NOMO-1 (cell line): Measurements from ENCODE around the gene TUBA1A.
"Not testable (repeated sequence)": the region's sequence is repeated elsewhere in the genome, so short reads cannot be mapped to it uniquely, and the experiment has no call there.

Experiments
- DNase-seq, 2 experiments: peaks; one replicate each; lab custom pipeline; 2025; ENCODE audit not compliant: unreplicated experiment in 2 of 2; lab: John Stamatoyannopoulos, UW

TUBA1A gene

DNA sequence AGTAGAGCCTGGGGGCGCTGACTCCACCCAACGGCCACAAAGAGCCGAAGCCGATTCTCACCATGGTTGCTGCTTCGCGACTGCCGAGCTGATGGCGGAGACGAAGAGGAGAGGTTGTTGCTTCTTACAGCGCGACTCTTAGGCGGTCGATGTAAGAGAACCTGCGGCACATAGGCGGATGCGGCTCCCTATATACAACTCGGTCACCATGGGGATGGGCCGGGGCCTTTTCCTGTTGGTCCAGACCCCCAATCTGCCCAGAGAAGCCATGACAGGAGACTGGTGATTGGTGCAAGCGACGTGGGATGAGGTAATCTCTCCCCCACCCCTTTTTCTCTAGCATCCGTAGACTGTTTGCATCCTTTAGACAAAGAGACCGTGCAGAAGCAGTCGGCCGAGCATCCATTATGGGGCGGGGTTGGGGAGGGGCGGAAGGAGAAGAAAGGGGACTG lies at the start of gene TUBA1A:
Gene TUBA1A (minus strand): TSS at position 165 of the 452 bp plus-strand sequence. CDS start 101 bp downstream, at position 64.
- peak; percentile 93 to 94 for DNase-seq

DNA sequence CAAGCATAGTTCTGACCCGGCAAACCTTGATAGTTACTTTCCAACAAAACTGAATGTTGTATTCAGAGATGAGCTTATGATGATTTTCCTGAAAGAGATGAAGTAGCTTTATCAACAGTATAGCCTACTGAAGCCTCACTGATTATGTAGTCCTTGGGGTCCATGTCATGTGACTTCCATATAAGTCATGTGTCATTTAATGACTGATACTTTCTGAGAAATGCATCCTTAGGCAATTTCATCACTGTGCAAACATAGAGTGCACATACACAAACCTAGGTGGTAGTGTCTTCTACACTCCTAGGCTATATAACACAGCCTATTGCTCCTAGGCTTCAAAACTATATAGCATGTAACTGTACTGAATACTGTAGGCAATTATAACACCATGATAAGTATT lies 47.5 kb upstream of the TUBA1A start:
- no peak for DNase-seq

DNA sequence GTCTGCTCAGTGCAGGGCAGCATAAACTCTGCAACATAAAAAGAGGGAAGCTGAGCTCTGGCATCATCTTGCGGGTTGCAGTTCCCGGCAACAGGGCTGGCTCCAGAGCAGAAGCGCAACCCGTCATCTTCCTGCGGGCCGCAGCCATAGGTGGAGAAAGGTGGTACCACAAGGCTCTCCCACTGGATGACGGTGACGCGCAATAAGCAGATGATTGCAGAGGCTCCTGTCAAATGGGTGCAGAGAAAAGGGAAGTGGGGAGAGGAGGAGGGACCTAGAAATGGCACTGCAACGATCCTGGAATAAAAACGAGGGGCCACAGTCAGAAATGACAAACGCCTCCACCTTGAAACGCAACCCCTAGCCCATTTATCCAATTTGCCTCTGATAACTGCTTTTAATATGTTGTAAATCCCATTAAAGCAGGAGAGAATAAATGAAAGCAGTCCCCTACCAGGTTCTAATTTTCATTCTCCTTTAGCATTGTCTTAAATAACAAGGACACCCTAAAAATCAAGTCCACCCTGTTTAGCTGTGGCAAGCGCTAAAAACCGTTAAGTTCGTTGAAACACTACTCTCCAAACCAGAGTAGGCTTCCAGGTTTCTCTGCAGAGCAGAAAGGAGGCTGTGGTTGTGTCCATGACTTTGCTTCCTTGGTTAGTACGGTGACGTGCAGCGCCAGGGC lies 45.1 kb upstream of the TUBA1A start:
- DNase-seq, result peak; percentile 96 to 99

DNA sequence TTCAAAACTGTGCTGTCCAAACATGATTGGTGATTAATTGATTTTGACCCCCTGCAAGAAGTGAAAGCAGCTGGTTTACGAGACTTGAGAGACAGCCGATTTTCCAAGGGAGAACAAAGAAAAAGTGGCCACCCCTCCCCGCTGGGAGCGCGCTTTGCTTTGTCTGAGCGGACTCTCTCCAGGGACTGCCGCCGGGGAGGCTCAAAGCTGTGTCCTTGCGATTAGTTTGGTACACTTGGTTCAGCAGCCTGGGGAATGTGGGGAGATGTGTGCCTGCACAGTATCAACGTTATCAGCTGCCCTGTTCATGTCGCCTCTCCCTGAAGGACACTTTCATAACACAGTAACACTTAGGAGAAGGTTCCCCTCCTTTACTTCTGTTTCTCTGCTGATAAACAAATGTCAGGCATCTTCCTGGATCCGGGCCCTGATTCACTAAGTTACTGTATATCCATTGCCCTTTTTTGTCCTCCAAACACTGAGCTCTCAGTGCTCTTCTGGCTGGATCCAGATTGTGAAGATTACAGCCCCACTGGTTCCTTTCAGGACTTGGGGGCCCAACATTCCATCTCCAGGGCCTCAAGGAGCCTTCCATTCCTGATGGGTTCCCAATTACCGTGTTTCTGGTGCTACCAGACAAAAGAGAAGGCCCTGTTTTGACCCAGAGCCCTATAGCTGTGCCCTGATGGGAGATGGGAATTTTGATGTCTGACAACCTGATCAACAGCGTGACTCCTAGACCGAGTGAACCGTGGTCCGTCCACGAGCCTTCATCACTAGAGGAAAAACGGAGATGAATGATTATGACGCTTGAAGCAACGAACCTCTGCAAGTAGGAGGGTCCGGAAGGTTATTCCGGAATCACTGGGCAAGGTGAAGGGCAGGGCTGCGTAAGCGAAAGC lies 44.3 kb upstream of the TUBA1A start:
- DNase-seq, result peak in 1 of 2 experiments; percentile 49

DNA sequence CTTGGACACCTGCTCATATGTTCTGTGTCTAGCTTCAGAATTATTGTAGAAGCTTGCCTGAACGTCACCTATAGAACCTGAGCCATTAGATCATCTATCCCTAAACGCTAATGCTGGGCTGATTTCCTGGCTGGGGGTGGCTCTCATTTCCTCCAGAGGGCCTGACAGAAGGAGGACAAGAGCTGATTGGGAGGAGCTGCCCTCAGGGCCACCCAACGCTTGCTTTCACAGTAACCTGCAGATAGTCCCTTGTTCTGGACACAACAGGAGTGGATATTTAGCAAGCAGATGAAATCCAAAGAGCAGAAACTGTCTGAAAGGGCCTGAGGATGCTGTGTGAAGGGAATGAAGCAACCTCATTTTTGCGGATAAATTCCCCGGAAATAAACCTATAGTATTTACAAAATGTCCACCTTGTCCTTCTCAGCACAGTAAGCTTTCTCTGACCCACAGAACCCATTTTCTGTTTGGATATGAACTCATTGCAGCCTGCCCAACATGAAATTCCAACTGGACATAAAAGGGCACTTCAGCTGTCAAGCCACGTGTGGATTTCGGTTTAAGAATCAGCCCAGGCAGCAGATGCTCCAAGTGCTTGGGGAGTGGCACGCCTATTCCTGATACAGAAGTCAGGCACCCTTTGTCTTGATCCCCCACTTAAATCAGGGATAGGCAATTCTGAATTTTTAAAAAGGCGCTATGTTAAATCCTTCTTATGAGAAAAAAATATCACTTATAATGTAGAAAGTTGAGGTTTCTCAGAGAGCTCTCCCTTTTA lies 43.2 kb upstream of the TUBA1A start:
- no peak for DNase-seq

DNA sequence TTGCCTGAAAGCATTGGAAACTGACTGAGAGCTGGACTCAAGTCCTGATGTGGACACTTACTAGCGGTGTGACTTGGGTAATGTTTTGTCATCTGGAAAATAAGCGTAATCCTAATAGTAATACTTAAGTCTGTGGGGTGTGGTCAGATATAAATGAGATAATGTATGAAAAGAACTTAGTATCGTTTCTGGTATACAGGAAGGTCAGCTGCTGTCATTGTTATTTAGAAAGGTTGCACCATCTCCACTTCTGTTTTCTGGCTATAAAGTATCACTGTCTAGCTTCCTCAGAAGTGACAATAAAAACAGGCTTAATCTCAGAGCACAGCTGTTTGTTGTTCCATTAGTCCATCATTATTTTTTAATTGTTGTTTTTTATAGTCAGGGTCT lies 41.9 kb upstream of the TUBA1A start:
- DNase-seq, result peak; percentile 50 to 97

DNA sequence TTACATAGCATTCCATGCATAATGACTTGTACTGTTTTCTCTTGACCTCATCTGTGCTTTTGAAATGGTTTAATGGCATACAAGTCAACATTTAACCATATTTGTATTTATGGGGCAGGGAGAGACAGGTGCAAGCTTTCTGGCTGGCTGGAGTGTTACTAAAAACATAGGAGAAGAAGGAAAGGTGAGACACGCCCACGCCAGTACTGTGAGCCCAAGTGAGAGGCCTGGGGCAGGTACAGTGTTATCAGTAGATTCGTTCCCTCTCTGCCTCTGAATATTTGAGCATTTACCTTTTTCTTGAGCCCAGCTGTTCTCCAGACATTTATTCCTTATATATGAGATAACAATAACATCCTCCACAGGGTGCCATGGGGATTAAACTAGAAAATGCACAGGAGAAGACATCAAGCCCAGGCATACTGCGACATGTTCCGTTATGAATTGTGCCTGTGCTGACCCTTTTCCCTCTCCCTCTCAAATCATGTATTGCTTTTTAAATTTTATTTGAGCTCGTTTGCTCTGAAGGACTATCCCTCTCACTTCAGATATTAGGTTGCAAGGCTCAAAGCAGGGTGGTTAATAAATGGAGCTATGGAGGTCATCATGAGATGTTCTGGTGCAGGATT lies 41.4 kb upstream of the TUBA1A start:
- DNase-seq, result no peak

DNA sequence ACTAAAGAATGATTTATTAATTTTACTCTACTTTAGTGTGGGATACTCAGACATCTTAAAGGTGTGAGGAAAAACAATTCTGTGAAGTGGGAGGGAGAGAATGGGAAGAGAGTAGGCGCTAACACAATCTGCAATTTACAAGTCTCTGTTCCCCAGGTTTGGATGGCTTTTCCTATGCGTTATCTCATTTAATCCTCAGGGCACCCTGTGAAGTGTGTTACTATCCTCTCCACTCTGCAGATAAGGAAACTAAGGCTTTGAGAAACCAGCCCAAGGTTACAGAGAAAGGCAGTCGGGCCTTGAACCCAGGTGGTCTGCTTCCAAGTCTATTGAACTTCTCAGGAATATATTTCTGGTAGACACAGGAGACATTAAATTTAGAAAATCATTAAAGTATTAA lies 39.8 kb upstream of the TUBA1A start:
- DNase-seq, result no peak

DNA sequence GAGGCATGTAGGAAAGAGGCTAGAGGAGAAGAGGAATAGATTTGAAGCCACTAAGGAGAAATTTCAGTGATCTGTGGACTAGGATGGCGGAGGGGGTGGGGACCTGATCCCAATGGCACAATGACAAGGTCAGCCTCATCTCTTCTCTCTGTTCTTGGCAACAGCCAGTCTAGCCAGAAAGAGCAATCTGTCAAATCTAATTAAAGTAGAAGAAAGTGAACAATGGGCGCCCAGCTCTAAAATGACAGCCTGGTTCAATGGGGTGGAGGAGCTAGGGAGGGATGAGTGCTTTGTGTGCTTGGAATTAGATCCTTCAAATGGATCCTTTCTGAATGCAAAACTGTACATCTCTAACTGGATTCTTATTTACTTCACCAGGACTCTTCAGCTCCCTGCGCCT lies 38.8 kb upstream of the TUBA1A start:
- no peak for DNase-seq

DNA sequence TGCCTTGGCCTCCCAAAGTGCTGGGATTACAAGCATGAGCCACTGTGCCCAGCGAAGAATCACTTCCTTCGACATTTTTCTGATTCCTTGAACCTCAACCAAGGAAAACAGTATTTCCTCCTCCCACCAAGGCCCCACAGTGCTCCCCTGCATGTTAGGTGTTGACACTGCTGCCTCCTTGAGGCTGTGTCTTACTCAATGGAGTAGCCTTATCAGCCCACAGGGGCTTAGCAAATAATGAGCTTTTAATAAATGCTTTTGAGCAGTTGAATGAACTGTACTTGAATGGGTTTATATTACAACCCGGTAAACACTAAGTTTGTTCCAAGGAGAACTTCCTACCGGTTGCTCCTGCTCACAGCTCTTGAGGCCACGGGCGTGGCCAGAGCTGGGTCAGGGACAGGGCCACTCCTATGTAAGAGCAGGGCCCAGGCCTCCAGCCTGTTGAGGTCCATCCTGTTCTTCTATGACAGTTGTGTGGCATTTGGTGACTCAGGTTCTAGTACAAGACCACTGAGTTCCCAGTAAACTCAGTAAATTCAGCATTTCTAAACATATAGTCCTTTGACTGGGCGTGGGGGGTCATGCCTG lies 36.8 kb upstream of the TUBA1A start:
- no peak for DNase-seq

DNA sequence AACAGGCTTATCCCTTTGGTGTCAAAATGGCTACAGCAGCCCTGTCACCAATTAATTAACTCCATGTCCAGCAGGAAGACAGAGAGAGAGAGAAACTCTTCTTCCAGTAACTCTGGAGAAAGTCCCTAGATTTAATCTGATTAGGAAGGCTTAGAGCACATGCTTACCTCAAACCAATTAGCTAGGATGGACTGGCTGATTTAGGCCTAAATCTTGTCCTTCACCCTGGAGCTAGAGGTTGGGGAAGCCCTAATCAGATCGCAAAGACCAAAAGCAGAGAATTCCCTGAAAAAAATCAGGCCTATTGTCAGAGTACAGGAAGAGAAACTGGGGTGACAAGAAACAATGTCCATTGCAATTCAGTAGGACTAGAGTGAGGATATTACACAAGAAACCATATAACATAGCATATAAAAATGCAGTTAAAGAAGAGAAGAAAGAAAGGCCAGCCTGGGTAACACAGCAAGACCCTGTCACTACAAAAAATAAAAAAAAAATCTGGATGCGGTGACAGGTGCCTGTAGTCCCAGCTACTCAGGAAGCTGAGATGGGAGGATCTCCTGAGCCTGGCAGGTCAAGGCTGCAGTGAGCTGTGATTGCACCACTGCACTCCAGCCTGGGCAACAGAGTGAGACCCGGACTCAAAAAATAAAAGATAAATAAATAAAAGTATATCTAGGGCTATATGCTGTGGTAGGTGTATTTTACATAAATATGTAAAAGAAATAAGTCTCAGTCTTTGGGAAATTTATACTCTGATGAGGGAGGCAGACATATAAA lies 34.9 kb upstream of the TUBA1A start:
- DNase-seq, result peak in 1 of 2 experiments; percentile 9

DNA sequence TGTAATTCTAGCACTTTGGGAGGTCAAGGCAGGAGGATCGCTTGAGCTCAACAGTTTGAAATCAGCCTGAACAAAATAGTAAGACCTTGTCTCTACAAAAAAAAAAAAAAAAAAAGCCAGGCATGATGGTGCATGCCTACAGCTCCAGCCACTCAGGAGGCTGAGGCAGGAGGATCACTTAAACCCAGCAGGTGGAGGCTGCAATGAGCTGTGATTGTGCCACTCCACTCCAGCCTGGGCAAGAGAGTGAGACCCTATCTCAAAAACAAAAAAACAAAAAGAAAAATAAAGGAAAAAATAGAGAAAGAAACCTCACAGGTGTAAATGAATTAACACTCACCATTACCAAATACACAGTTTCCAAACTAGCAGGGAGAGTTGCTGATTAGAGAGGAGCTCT lies 34.2 kb upstream of the TUBA1A start:
- no peak for DNase-seq

DNA sequence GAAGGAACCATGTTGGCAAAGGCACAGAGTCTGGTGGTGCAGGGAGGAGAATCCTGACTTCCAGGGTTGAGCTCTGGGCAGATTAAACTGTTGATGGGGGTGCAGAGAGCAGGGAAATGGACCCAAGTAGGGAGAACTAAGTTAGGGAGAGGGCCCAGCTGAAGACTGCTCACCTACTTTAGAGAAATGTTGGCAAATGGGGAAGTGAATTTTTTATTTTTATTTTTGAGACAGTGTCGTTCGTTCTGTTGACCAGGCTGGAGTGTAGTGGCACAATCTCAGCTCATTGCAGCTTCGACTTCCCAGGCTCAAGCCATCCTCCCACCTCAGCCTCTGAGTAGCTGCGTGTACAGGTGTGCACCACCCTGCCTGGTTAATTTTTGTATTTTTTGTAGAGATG lies 32.1 kb upstream of the TUBA1A start:
- peak; percentile 30 to 39 for DNase-seq

DNA sequence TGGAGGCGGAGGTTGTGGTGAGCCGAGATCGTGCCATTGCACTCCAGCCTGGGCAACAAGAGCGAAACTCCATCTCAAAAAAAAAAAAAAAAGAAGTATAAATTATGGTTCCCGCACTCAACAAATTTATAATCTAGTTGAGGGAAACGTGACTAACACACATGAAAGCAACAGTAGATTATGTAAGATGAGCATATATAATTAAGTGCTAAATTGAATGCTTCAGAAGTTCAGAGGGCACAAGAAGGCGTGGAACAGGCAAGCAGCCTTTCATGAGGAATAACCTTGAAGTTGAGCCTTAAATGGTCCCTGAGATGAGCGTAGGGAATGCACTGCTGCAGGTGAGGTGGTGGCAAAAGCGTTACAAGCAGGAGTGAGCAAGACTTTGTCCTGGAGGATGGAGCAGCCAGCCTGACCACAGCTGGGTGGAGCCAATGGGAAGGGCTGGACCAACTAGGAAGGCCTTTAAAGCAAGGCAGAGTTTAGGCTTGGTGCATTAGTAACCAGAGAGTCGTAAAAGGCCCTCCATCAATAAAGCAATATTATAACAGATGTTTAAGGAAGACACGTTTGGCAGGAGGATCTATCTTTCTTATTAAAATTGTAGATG lies 30.6 kb upstream of the TUBA1A start:
- peak; percentile 55 to 89 for DNase-seq

DNA sequence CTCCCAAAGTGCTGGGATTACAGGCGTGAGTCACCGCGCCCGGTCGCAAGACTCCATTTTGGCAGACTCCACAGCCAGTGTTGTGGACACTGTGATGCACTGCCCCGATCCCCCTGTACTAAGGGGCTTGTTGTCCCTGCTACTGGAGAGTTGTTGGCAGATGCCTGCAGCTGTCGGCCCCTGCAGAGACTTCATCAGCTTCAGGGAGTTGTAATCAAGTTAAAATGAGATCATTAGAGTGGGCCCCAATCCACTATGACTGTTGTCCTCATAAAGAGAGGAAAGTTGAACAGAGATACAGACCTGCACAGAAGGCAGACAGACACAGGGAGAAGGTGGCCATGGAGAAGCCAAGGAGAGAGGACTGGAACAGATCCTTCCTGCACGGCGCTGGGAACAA lies 23.7 kb upstream of the TUBA1A start:
- no peak for DNase-seq

DNA sequence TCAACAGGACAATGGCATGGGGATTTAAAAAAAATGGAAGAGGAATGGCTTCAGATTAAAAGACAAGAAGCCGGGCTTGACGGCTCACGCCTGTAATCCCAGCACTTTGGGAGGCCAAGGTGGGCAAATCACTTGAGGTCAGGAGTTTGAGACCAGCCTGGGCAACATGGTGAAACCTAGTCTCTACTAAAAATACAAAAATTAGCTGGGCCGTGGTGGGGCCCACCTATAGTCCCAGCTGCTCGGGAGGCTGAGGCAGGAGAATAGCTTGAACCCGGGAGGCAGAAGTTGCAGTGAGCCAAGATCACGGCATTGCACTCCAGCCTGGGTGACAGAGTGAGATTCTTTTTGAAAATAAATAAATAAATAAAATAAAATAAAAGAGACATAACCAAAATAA lies 21.8 kb upstream of the TUBA1A start:
- not testable (repeated sequence) for DNase-seq

DNA sequence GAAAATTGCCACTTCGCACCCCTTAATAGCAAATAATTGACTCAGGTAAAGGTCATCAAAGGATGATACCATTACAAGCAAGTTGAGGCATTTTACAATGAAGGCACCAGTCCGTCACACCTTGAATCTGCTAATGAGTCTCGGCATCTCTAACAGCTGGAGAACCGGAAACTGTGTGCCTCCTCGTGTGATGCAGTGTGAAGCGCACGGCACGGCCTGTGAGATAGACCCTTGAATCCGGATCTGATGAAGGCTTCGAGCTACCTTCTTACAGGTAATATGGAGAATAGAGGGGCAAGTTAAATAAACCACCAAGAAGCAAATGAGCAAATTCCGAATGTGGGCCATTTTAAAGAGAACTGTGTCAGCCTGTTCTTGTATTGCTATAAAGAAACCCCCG lies 19.8 kb upstream of the TUBA1A start:
- DNase-seq, result no peak

DNA sequence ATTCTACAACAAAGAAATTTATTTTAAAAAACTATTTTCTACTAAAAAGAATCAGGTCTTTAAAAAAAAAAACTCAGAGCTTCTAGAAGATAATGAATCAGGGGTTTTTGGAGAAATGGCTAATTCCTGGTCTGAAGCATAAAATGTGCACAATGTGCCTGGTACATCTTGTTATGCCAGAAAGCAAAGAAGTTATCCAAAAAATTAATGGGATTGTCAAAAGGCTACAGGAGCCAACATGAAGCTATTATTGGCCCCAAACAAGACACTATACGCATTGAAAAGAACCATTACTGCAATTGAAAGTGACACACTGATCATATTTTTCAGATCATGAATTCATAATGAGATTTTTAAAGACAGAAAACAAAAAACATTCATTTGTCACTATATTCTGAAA lies 19.3 kb upstream of the TUBA1A start:
- no peak for DNase-seq

DNA sequence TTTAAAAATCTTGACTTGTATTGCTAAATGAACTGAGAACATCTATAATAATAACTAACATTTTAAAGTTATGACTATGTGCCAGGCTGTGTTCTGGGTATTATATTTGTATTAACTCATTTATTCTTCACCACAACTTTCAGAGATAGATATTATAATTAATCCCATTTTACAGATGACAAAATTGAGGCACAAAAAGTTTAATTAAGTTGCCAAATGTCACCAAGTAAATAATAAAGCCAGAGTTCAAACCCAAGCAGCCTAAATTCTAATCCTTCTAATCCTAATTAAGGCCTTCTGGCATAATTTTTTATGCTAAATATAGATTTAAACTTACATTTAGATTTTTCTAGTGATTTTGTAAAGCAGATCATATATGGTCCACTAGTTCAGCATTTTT lies 17.5 kb upstream of the TUBA1A start:
- DNase-seq, result no peak
